Neural cell (in vitro differentiated cells): ENCODE measurements around the gene SERPINB5. TPM values are rescaled to one million over a fixed set of nuclear protein-coding genes. Genes with fewer than 3 reads are reported as not detected.

Experiments used
- H2AFZ ChIP-seq: fragments of 200-600, 300-800 bp; sonication (generic), shearing (Covaris generic); 2 replicates; pipeline ENCODE4 v1.6.0; 2014; ENCODE audit warnings: low read depth, mild to moderate bottlenecking, antibody characterized with exemption, low read length, moderate library complexity
- H3F3A ChIP-seq: fragments of 200-600 bp; shearing (Covaris generic); 2 replicates; pipeline ENCODE4 v1.6.1; 2016; ENCODE audit warnings: mild to moderate bottlenecking, moderate library complexity, mixed read lengths, antibody characterized with exemption, low read length; ENCODE audit not compliant: insufficient read depth, poor library complexity, severe bottlenecking
- H3K27ac ChIP-seq: fragments of 200-600, 300-800 bp; sonication (generic), shearing (Covaris generic); 2 replicates; pipeline ENCODE4 v1.5.1; 2014; ENCODE audit warnings: mild to moderate bottlenecking, low read length, moderate library complexity
- H3K27me3 ChIP-seq: fragments of 300-800, 200-600 bp; sonication (generic), shearing (Covaris generic); 2 replicates; pipeline ENCODE4 v1.6.0; 2014; ENCODE audit warnings: mild to moderate bottlenecking, low read depth, low read length, moderate library complexity; ENCODE audit not compliant: insufficient read depth
- H3K36me3 ChIP-seq: fragments of 300-800, 200-600 bp; sonication (generic), shearing (Covaris generic); 2 replicates; pipeline ENCODE4 v1.5.1; 2014; ENCODE audit warnings: mild to moderate bottlenecking, antibody characterized with exemption, low read length, moderate library complexity; ENCODE audit not compliant: insufficient read depth
- H3K4me2 ChIP-seq: fragments of 300-800, 200-600 bp; sonication (generic), shearing (Covaris generic); 2 replicates; pipeline ENCODE4 v1.6.0; 2014; ENCODE audit warnings: mild to moderate bottlenecking, low read length
- H3K4me3 ChIP-seq: fragments of 300-800, 200-600 bp; sonication (generic), shearing (Covaris generic); 2 replicates; pipeline ENCODE4 v1.5.1; 2014; ENCODE audit warnings: mild to moderate bottlenecking, low read length, moderate library complexity
- H3K79me2 ChIP-seq: fragments of 200-600 bp; shearing (Covaris generic); replicated peaks from 2 replicates; pipeline ENCODE4 v1.6.0; 2014; ENCODE audit warnings: mild to moderate bottlenecking, low read length, moderate library complexity; ENCODE audit not compliant: insufficient read depth
- H3K9ac ChIP-seq: fragments of 300-800, 200-600 bp; sonication (generic), shearing (Covaris generic); 2 replicates; pipeline ENCODE4 v1.6.1; 2016; ENCODE audit warnings: mild to moderate bottlenecking, low read length, mixed read lengths
- H3K9me2 ChIP-seq: fragments of 200-600 bp; shearing (Covaris generic); 2 replicates; pipeline ENCODE4 v1.6.1; 2016; ENCODE audit warnings: mild to moderate bottlenecking, low read length, mixed read lengths; ENCODE audit not compliant: insufficient read depth
- H3K9me3 ChIP-seq: fragments of 200-600, 300-800 bp; sonication (generic), shearing (Covaris generic); 2 replicates; pipeline ENCODE4 v1.6.1; 2016; ENCODE audit warnings: mild to moderate bottlenecking, mixed run types, low read length, moderate library complexity, mixed read lengths
- H4K20me1 ChIP-seq: fragments of 200-600 bp; shearing (Covaris generic); 2 replicates; pipeline ENCODE4 v1.6.1; 2016; ENCODE audit warnings: mild to moderate bottlenecking, mixed run types; ENCODE audit not compliant: insufficient read depth
- CTCF ChIP-seq: fragments of 450-650 bp; IDR thresholded peaks from 2 replicates; pipeline ENCODE4 v1.5.1; 2014; ENCODE audit warnings: antibody characterized with exemption, mild to moderate bottlenecking, moderate library complexity; ENCODE audit not compliant: poor library complexity, severe bottlenecking
- EP300 ChIP-seq: fragments of 450-650 bp; conservative IDR thresholded peaks from 2 replicates; pipeline ENCODE4 v1.6.1; 2014; ENCODE audit warnings: antibody characterized with exemption, mild to moderate bottlenecking, moderate library complexity; ENCODE audit not compliant: poor library complexity, severe bottlenecking
- EZH2 ChIP-seq: fragments of 200-600, 300-800 bp; shearing (Covaris generic), sonication (generic); IDR thresholded peaks from 2 replicates; pipeline ENCODE4 v1.6.1; 2014; ENCODE audit warnings: antibody characterized with exemption, low read length, borderline replicate concordance, mild to moderate bottlenecking; ENCODE audit not compliant: insufficient read depth, poor library complexity, severe bottlenecking
- MXI1 ChIP-seq: fragments of 450-650 bp; conservative IDR thresholded peaks from 2 replicates; pipeline ENCODE4 v1.6.1; 2014; ENCODE audit warnings: antibody characterized with exemption, mild to moderate bottlenecking; ENCODE audit not compliant: poor library complexity, severe bottlenecking
- POLR2AphosphoS5 ChIP-seq: IDR thresholded peaks from 2 replicates; pipeline ENCODE4 v1.6.1; 2012
- RAD21 ChIP-seq: fragments of 450-650 bp; conservative IDR thresholded peaks from 2 replicates; pipeline ENCODE4 v1.6.1; 2014; ENCODE audit warnings: antibody characterized with exemption, mild to moderate bottlenecking, moderate library complexity
- REST ChIP-seq: IDR thresholded peaks from 2 replicates; pipeline ENCODE4 v1.6.1; 2012; ENCODE audit warnings: borderline replicate concordance
- SMC3 ChIP-seq: fragments of 450-650 bp; conservative IDR thresholded peaks from 2 replicates; pipeline ENCODE4 v1.6.1; 2014; ENCODE audit warnings: antibody characterized with exemption, mild to moderate bottlenecking, moderate library complexity; ENCODE audit not compliant: poor library complexity
- TAF1 ChIP-seq: IDR thresholded peaks from 2 replicates; pipeline ENCODE4 v1.6.1; 2012; ENCODE audit warnings: low read depth
- polyA plus RNA-seq: library from polyadenylated mRNA; depleted of rRNA; stranded (reverse); fragments of >200 nt; gene quantifications from 2 replicates; pipeline ENCODE4 v1.2.3, GENCODE V29; 2014

Gene SERPINB5
- polyA plus RNA-seq, 1 donor from 2014 or later, result not detected

GRCh38 chr18:63544017-63544416 is 67.3 kb downstream of the SERPINB5 start (continued):
- TF ChIP-seq EZH2, result no peak

GRCh38 chr18:63545000-63545399 is 68.2 kb downstream of the SERPINB5 start:
- Histone ChIP-seq H3K27me3 (no peaks in the 10 kb centered on the region), H3F3A (no peaks in the 10 kb centered on the region), H2AFZ (no peak overlapping the region), H3K79me2 (no peaks in the 10 kb centered on the region), H3K4me3 (no peak overlapping the region), H4K20me1 (no peaks in the 10 kb centered on the region), H3K36me3 (no peaks in the 10 kb centered on the region), H3K9me3 (no peaks in the 10 kb centered on the region), H3K9me2 (no peaks in the 10 kb centered on the region), H3K4me2 (no peak overlapping the region), H3K27ac (no peak overlapping the region), H3K9ac (no peak overlapping the region)
- TF ChIP-seq CTCF (no peak), RAD21 (no peak), EP300 (no peak), SMC3 (no peak), REST (no peak), EZH2 (no peak), TAF1 (no peak), MXI1 (no peak), POLR2AphosphoS5 (no peak)

DNA sequence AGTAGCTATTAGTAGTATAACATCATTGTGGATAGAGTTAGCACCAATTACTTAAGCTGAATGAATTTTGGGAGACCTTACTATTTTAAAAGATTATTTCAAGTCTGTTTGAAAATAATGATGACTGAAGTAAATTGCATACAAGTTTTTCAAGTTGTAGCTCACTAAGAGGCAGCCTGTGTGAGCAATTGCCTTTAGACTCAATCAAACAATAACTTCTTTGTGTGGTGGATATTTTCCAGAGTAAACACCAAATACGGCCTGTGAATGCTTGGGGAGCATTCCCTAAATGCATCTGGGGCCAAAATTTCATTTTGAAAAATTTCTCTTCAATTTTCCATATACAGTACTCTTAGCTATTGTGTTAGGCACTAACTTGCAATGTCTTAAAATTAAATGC is 73.3 kb downstream of the SERPINB5 start:
- H3K4me2 ChIP-seq, result no peak overlapping the region
- no peak for TF ChIP-seq TAF1
- no peak for TF ChIP-seq POLR2AphosphoS5
- no peak for TF ChIP-seq MXI1
- TF ChIP-seq EZH2, result no peak
- no peak for TF ChIP-seq RAD21
- no peak for TF ChIP-seq REST
- TF ChIP-seq EP300, result no peak
- no peak for TF ChIP-seq SMC3
- TF ChIP-seq CTCF, result no peak
- H4K20me1 ChIP-seq, result no peaks in the 10 kb centered on the region
- no peaks in the 10 kb centered on the region for H3K9me2 ChIP-seq
- no peak overlapping the region for H3K4me3 ChIP-seq
- H3K27ac ChIP-seq, result no peak overlapping the region
- H3K36me3 ChIP-seq, result no peaks in the 10 kb centered on the region
- H2AFZ ChIP-seq, result no peak overlapping the region
- no peak overlapping the region for H3K9ac ChIP-seq
- H3K9me3 ChIP-seq, result no peaks in the 10 kb centered on the region
- H3K79me2 ChIP-seq, result no peaks in the 10 kb centered on the region
- no peaks in the 10 kb centered on the region for H3F3A ChIP-seq
- no peaks in the 10 kb centered on the region for H3K27me3 ChIP-seq
